Thoracic aorta (tissue), 2 donors: ENCODE results near the gene HOXD4. TPM values are rescaled to one million over a fixed set of nuclear protein-coding genes. Genes with fewer than 3 reads are reported as not detected.

ENCODE experiments used
- ATAC-seq: fragments of 150-250 bp; one replicate; pipeline ENCODE4 v1.8.0; 2017; ENCODE audit warnings: low read depth; ENCODE audit not compliant: insufficient number of reproducible peaks, low FRiP score
- DNase-seq: peaks from one replicate; pipeline ENCODE4 v3.0.0-alpha.2; 2020; ENCODE audit warnings: low spot score
- H3K27ac ChIP-seq, 2 donors: fragments of 200-600 bp; sonication (generic); 1 replicate in 1 of 2; 2 replicates in 1 of 2; pipeline ENCODE4 v1.5.1; 2016; ENCODE audit warnings: mild to moderate bottlenecking in 2 of 2, moderate library complexity in 2 of 2
- H3K27me3 ChIP-seq: fragments of 200-600 bp; sonication (generic); replicated peaks from 2 replicates; pipeline ENCODE4 v1.6.0; 2016; ENCODE audit warnings: mild to moderate bottlenecking; ENCODE audit not compliant: insufficient read depth
- H3K36me3 ChIP-seq: fragments of 200-600 bp; sonication (generic); one replicate; pipeline ENCODE4 v1.5.1; 2016
- H3K4me1 ChIP-seq, 2 donors: fragments of 200-600 bp; sonication (generic); 1 replicate in 1 of 2; 2 replicates in 1 of 2; pipeline versions ENCODE4 v1.5.1 to v1.6.0; 2016; ENCODE audit warnings: low read depth in 2 of 2, mild to moderate bottlenecking in 1 of 2; ENCODE audit not compliant: control insufficient read depth in 1 of 2
- H3K4me3 ChIP-seq: fragments of 200-600 bp; sonication (generic); 2 replicates; pipeline ENCODE4 v1.5.1; 2016; ENCODE audit warnings: mild to moderate bottlenecking
- H3K9me3 ChIP-seq: fragments of 200-600 bp; sonication (generic); 2 replicates; pipeline ENCODE4 v1.5.1; 2016
- CTCF ChIP-seq: fragments of 200-600 bp; sonication (generic); IDR thresholded peaks from one replicate; pipeline ENCODE4 v1.5.1; 2019; ENCODE audit warnings: antibody characterized with exemption
- total RNA-seq, 2 donors: library from RNA; depleted of rRNA; stranded (reverse); fragments of >200 nt; gene quantifications; one replicate each; pipeline versions ENCODE4 v1.1.0 to v1.2.3, GENCODE V29; 2016

Gene HOXD4
- 1 to 10 TPM; 4.8 to 9.3 TPM for total RNA-seq

DNA sequence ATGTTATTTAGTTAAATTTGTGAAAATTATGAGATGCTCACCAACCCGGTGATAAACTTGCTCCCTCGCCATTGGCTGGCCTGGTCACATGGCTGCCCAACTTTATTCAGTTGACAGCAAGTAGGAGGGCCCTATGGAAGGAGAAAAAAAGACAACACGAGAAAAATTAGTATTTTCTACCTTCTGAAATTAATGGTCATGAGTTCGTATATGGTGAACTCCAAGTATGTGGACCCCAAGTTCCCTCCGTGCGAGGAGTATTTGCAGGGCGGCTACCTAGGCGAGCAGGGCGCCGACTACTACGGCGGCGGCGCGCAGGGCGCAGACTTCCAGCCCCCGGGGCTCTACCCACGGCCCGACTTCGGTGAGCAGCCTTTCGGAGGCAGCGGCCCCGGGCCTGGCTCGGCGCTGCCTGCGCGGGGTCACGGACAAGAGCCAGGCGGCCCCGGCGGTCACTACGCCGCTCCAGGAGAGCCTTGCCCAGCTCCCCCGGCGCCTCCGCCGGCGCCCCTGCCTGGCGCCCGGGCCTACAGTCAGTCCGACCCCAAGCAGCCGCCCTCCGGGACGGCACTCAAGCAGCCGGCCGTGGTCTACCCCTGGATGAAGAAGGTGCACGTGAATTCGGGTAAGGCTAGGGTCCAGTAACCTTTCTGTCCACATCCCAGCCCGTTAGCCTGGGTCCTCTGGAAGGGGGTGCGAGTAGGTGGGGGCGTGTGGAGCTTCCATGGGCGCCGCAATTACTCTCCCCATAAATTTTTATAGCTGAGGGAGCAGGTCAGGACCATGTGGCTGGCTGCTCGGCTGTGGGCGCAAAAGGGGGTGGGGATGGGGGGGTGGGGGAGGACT, at the start of gene HOXD4:
TSS of gene HOXD4 (plus strand) at position 109 of the 846 bp plus-strand sequence. CDS start at position 193, 84 bp downstream.
- ATAC-seq, result no peak

GRCh38 chr2:176101842-176102241, 49.5 kb upstream of the HOXD4 start:
- ATAC-seq (no peak), DNase-seq (no peak)
- peaks cover 10 to 25% of the 10 kb centered on the region in 2 donors for H3K4me1 ChIP-seq
- H3K36me3 ChIP-seq, result no peaks in the 10 kb centered on the region
- no peak overlapping the region for H3K27ac ChIP-seq
- peaks cover 64% of the 10 kb centered on the region for H3K27me3 ChIP-seq
- H3K4me3 ChIP-seq, result no peak overlapping the region
- no peaks in the 10 kb centered on the region for H3K9me3 ChIP-seq
- TF ChIP-seq CTCF, result no peak

More for the DNA sequence above, at the start of gene HOXD4:
- Histone ChIP-seq H3K36me3 (peaks cover 14% of the 10 kb centered on the region), H3K27me3 (no peaks in the 10 kb centered on the region), H3K4me1 (no peaks in the 10 kb centered on the region), H3K27ac (no peak within 1 kb of the TSS), H3K9me3 (no peaks in the 10 kb centered on the region), H3K4me3 (peak within 1 kb of the TSS; percentile 47)
- TF ChIP-seq CTCF, result no peak
- no peak for DNase-seq

DNA sequence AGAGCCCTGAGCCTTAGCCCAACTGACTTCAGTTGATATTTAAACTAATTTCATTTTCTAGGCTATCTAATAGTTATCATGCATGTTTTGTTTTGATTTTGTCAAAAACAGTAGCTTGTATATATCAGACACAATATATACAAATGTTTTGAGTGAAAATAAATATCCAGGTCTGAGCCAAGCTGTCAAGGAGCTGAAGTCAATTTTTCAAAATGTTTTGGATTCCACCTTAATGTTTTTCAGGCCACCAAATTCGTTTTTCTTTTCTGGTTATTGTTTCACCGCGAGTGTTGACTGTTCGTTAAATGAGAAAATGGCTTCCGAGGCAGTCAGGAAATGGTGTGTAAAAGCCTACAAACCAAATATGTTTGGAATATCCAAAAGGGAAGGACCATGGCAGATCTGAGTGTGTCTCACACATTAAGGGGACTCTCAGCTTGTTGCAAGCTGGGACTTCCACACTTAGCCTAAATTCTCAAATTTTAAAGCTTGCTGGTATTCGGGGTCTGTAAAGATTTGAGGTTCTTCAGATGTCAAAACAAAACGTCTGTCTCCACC, 49.0 kb upstream of the HOXD4 start:
- no peaks in the 10 kb centered on the region for H3K9me3 ChIP-seq
- no peaks in the 10 kb centered on the region for H3K36me3 ChIP-seq
- no peak overlapping the region for H3K4me3 ChIP-seq
- no peak for ATAC-seq
- peaks cover 12 to 24% of the 10 kb centered on the region in 2 donors for H3K4me1 ChIP-seq
- no peak for TF ChIP-seq CTCF
- DNase-seq, result no peak
- peaks cover 62% of the 10 kb centered on the region for H3K27me3 ChIP-seq
- no peak overlapping the region for H3K27ac ChIP-seq

GRCh38 chr2:176103194-176103593, 48.2 kb upstream of the HOXD4 start:
- Histone ChIP-seq H3K27ac (no peak overlapping the region), H3K4me3 (no peak overlapping the region), H3K9me3 (no peaks in the 10 kb centered on the region), H3K4me1 (peaks cover 12 to 25% of the 10 kb centered on the region in 2 donors), H3K27me3 (peaks cover 57% of the 10 kb centered on the region), H3K36me3 (no peaks in the 10 kb centered on the region)
- TF ChIP-seq CTCF, result no peak
- ATAC-seq (no peak), DNase-seq (no peak)

DNA sequence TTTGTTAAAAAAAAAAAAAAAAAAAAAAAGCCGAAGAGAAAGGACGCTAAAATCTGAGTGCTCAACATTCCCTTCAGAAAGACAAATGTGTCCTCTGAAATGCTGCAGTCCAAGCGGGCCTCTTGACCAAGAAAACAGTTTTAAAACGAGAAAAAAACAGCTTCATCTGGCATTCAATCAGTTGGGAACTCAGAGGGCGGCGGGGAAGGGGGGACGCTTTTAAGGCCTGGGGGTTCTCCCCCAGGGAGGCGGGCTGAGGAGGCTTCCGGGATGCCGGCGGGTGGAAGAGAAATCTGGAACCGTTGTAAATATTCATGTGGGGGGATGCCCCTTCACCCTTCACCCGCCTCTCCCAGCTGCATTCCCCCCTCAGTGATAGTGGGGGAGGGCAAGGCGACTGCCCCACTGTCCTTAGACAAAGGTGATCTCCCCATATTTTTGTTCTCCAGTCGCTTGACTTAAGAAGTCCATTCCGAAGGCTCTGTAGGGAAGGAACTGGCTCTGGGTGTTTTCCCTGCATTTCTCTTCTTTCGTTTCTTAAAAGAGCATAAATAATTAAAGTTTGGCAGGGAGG, 47.5 kb upstream of the HOXD4 start:
- Histone ChIP-seq H3K9me3 (no peaks in the 10 kb centered on the region), H3K27ac (no peak overlapping the region), H3K27me3 (peaks cover 50% of the 10 kb centered on the region), H3K4me3 (no peak overlapping the region), H3K36me3 (no peaks in the 10 kb centered on the region), H3K4me1 (peaks cover 12 to 25% of the 10 kb centered on the region in 2 donors)
- no peak for ATAC-seq
- no peak for DNase-seq
- TF ChIP-seq CTCF, result no peak
